ENCODE measurements around the gene UROD. TPM values are rescaled to one million over a fixed set of nuclear protein-coding genes. Genes with fewer than 3 reads are reported as not detected.

The UROD gene
- total and polyA plus RNA-seq, 4 donors = 78.5 to 717 (median 102) TPM

- WGBS = 97% methylated on average over 1 of the region's 1 CpG
- H3K4me1 ChIP-seq (ENCODE audit: control insufficient read depth in 4 of 4, insufficient read depth in 4 of 4, low read length in 3 of 4) = no peaks in the 10 kb centered on the region
Observed at GRCh38 chr1:45033356-45033755, 21.3 kb downstream of the UROD start.

GRCh38 chr1:45035631-45036301 lies 23.7 kb downstream of the UROD start:
- no peak for TF ChIP-seq JUND (IDR thresholded peaks at IDR 0.05)
- TF ChIP-seq ZBTB33 (IDR thresholded peaks at IDR 0.05) = no peak
- no peak for TF ChIP-seq EGR1 (IDR thresholded peaks at IDR 0.05; ENCODE audit: low read depth in 2 of 2)
- no peak for TF ChIP-seq GABPA (IDR thresholded peaks at IDR 0.05 in 1 of 2, conservative IDR thresholded peaks at IDR 0.05 in 1 of 2)
- no peak for TF ChIP-seq FOXA1 (IDR thresholded peaks at IDR 0.05)
- no peak for TF ChIP-seq ATF3 (IDR thresholded peaks at IDR 0.05)
- TF ChIP-seq TAF1 (conservative IDR thresholded peaks at IDR 0.05) = no peak
- Histone ChIP-seq H3K9me3 (ENCODE audit: control insufficient read depth in 4 of 4, low read length in 3 of 4) (no peaks in the 10 kb centered on the region), H3K9ac (ENCODE audit: low read depth in 1 of 2, low read length in 2 of 2) (no peak overlapping the region), H3K27ac (ENCODE audit: low read depth in 1 of 2, low read length in 2 of 2) (no peak overlapping the region), H3K4me1 (ENCODE audit: control insufficient read depth in 4 of 4, insufficient read depth in 4 of 4, low read length in 3 of 4) (no peaks in the 10 kb centered on the region), H3K4me3 (ENCODE audit: low read depth in 1 of 3, low read length in 3 of 3) (no peak overlapping the region), H3K27me3 (ENCODE audit: control insufficient read depth in 4 of 4, insufficient read depth in 4 of 4, low read length in 3 of 4) (no peaks in the 10 kb centered on the region), H3K36me3 (ENCODE audit: control insufficient read depth in 4 of 4, insufficient read depth in 3 of 4, low read depth in 1 of 4, low read length in 3 of 4) (no peaks in the 10 kb centered on the region)
- peak; percentile 49 for DNase-seq (ENCODE audit: low spot score)
- whole genome bisulfite sequencing = 91% methylated on average over 7 of the region's 7 CpGs

More at GRCh38 chr1:45033356-45033755, 21.3 kb downstream of the UROD start:
- Histone ChIP-seq H3K4me3 (ENCODE audit: low read depth in 1 of 3, low read length in 3 of 3) (no peak overlapping the region), H3K27ac (ENCODE audit: low read depth in 1 of 2, low read length in 2 of 2) (no peak overlapping the region), H3K9ac (ENCODE audit: low read depth in 1 of 2, low read length in 2 of 2) (no peak overlapping the region), H3K9me3 (ENCODE audit: control insufficient read depth in 4 of 4, low read length in 3 of 4) (no peaks in the 10 kb centered on the region), H3K27me3 (ENCODE audit: control insufficient read depth in 4 of 4, insufficient read depth in 4 of 4, low read length in 3 of 4) (no peaks in the 10 kb centered on the region), H3K36me3 (ENCODE audit: control insufficient read depth in 4 of 4, insufficient read depth in 3 of 4, low read depth in 1 of 4, low read length in 3 of 4) (no peaks in the 10 kb centered on the region)
- DNase-seq (ENCODE audit: low spot score) = no peak
- TF ChIP-seq NR2F2 (IDR thresholded peaks at IDR 0.05) = no peak
- TF ChIP-seq CTCF (IDR thresholded peaks at IDR 0.05; ENCODE audit: low read depth, low read length, missing input control) = no peak
- no peak for TF ChIP-seq ATF3 (IDR thresholded peaks at IDR 0.05)
- TF ChIP-seq REST (IDR thresholded peaks at IDR 0.05) = no peak
- no peak for TF ChIP-seq FOXA1 (IDR thresholded peaks at IDR 0.05)
- no peak for TF ChIP-seq HNF4A (conservative IDR thresholded peaks at IDR 0.05)
- TF ChIP-seq SP1 (IDR thresholded peaks at IDR 0.05) = no peak
- no peak for TF ChIP-seq EGR1 (IDR thresholded peaks at IDR 0.05; ENCODE audit: low read depth in 2 of 2)

All from liver (tissue), 9 donors.